Endothelial cell of umbilical vein (primary cell): ENCODE results near the gene BLM. TPM values are rescaled to one million over a fixed set of nuclear protein-coding genes. Genes with fewer than 3 reads are reported as not detected.
A peak's percentile ranks its signal among the peaks of the same experiment; 100 is the strongest.

Source experiments
- BruUV-seq: library from RNA; stranded (reverse); fragments of 400-500 nt; replicated peaks from 2 replicates; lab custom pipeline; 2021; lab: Mats Ljungman, UMichigan
- CTCF ChIA-PET: fragments of 300-600, 350-600 bp; sonication (Branson Sonifier 250); formaldehyde crosslinking; loops from one replicate; lab custom pipeline; 2021; ENCODE audit warnings: antibody characterized with exemption, inconsistent platforms; lab: Charles Lee
- POLR2A ChIA-PET: fragments of 300-600, 350-600 bp; sonication (Branson Sonifier 250); formaldehyde crosslinking; loops from one replicate; lab custom pipeline; 2021; ENCODE audit warnings: antibody characterized with exemption, inconsistent platforms; lab: Charles Lee
- DNase-seq: peaks from one replicate; pipeline ENCODE4 v3.0.0-alpha.2; 2011; ENCODE audit warnings: low read depth, low spot score
- FAIRE-seq: peaks from 2 replicates; lab custom pipeline; 2011; peaks lifted over from hg19 to GRCh38; lab: Jason Lieb, UNC
- H2AFZ ChIP-seq: 2 replicates; pipeline ENCODE4 v1.6.0; 2012; ENCODE audit warnings: low read depth, low read length, control low read depth, inconsistent platforms
- H3K27ac ChIP-seq: 2 replicates; pipeline ENCODE4 v1.5.1; 2011; ENCODE audit warnings: low read depth, mild to moderate bottlenecking, control low read depth, low read length, moderate library complexity; ENCODE audit not compliant: insufficient read depth
- H3K27me3 ChIP-seq, 2 experiments: 2 replicates each; pipeline versions ENCODE4 v1.6.0 to v1.6.1; 2011; ENCODE audit warnings: low read length in 2 of 2, mixed read lengths in 1 of 2; ENCODE audit not compliant: control insufficient read depth in 2 of 2, insufficient read depth in 2 of 2
- H3K36me3 ChIP-seq, 2 experiments: 2 replicates in 1 of 2; 3 replicates in 1 of 2; pipeline ENCODE4 v1.5.1; 2011; ENCODE audit warnings: low read length in 2 of 2, mild to moderate bottlenecking in 1 of 2, moderate library complexity in 1 of 2; ENCODE audit not compliant: control insufficient read depth in 2 of 2, insufficient read depth in 2 of 2; ENCODE audit errors: extremely low read depth in 1 of 2
- H3K4me1 ChIP-seq: 3 replicates; pipeline ENCODE4 v1.5.1; 2011; ENCODE audit warnings: mild to moderate bottlenecking, low read length; ENCODE audit not compliant: control insufficient read depth, insufficient read depth; ENCODE audit errors: extremely low read depth
- H3K4me2 ChIP-seq: 2 replicates; pipeline ENCODE4 v1.6.1; 2011; ENCODE audit warnings: low read length, control low read depth, mixed read lengths; ENCODE audit not compliant: insufficient read depth
- H3K4me3 ChIP-seq, 3 experiments: fragments of 200-600 bp in 1 of 3; sonication (generic), shearing (Covaris generic) in 1 of 3; replicated peaks in 1 of 3; 2 replicates each; pipeline ENCODE4 v1.5.1; 2011 to 2016; ENCODE audit warnings: control low read depth in 3 of 3, low read length in 3 of 3, mild to moderate bottlenecking in 2 of 3, inconsistent platforms in 1 of 3, low read depth in 1 of 3, moderate library complexity in 1 of 3; ENCODE audit not compliant: insufficient read depth in 1 of 3
- H3K79me2 ChIP-seq: 2 replicates; pipeline ENCODE4 v1.6.0; 2012; ENCODE audit warnings: low read length, inconsistent platforms; ENCODE audit not compliant: control insufficient read depth, insufficient read depth
- H3K9ac ChIP-seq: replicated peaks from 2 replicates; pipeline ENCODE3; 2011; ENCODE audit warnings: low read length, control low read depth; ENCODE audit not compliant: insufficient read depth; ENCODE audit errors: extremely low read depth
- H3K9me1 ChIP-seq: replicated peaks from 3 replicates; pipeline ENCODE4 v1.6.0; 2011; ENCODE audit warnings: mild to moderate bottlenecking, low read length; ENCODE audit not compliant: control insufficient read depth, insufficient read depth; ENCODE audit errors: extremely low read depth
- H3K9me3 ChIP-seq: replicated peaks from 2 replicates; pipeline ENCODE4 v1.5.1; 2012; ENCODE audit warnings: low read length, inconsistent platforms; ENCODE audit not compliant: control insufficient read depth, insufficient read depth
- H4K20me1 ChIP-seq: replicated peaks from 2 replicates; pipeline ENCODE3; 2011; ENCODE audit warnings: mild to moderate bottlenecking, low read length; ENCODE audit not compliant: control insufficient read depth, insufficient read depth; ENCODE audit errors: extremely low read depth
- CTCF ChIP-seq, 2 donors: IDR thresholded peaks; 1 replicate in 1 of 2; 2 replicates in 1 of 2; pipeline ENCODE4 v1.5.1; 2011; ENCODE audit warnings: low read length in 2 of 2, mild to moderate bottlenecking in 2 of 2, moderate library complexity in 2 of 2, control low read depth in 1 of 2, inconsistent platforms in 1 of 2, low read depth in 1 of 2; ENCODE audit not compliant: insufficient read depth in 1 of 2; ENCODE audit errors: extremely low read depth in 1 of 2
- EZH2 ChIP-seq: IDR thresholded peaks from 2 replicates; pipeline ENCODE4 v1.6.1; 2012; ENCODE audit warnings: borderline replicate concordance, low read depth, mild to moderate bottlenecking, moderate library complexity, low read length, inconsistent platforms; ENCODE audit not compliant: severe bottlenecking
- FOS ChIP-seq: IDR thresholded peaks from 2 replicates; pipeline ENCODE4 v1.6.1; 2011; ENCODE audit warnings: mild to moderate bottlenecking, low read length, moderate library complexity, borderline replicate concordance; ENCODE audit not compliant: insufficient read depth
- GATA2 ChIP-seq: IDR thresholded peaks from 2 replicates; pipeline ENCODE4 v1.7.0; 2011; ENCODE audit warnings: low read depth, mild to moderate bottlenecking, moderate library complexity, mixed read lengths, low read length; ENCODE audit not compliant: insufficient read length, insufficient read depth
- POLR2A ChIP-seq: IDR thresholded peaks from 2 replicates; pipeline ENCODE4 v1.6.1; 2012; ENCODE audit warnings: low read depth, mild to moderate bottlenecking, control low read depth, low read length
- POLR2AphosphoS5 ChIP-seq: IDR thresholded peaks from 2 replicates; pipeline ENCODE4 v1.6.1; 2012; ENCODE audit warnings: low read depth, mild to moderate bottlenecking, control low read depth, low read length, moderate library complexity; ENCODE audit not compliant: insufficient read depth
- dilution Hi-C: fragments of 300-500 bp; cut with MboI; formaldehyde crosslinking; loops from one replicate; pipeline ENCODE4 v1.15.0; 2019; ENCODE audit warnings: low sequenced_read_pairs; ENCODE audit not compliant: extremely low pct_ligation_motif_present
- intact Hi-C: fragments of 100-400 bp; cut with micrococcal nuclease; formaldehyde crosslinking; loops from one replicate; pipeline ENCODE4 v1.10.0; 2022
- polyA plus RNA-seq, 4 experiments: library from polyadenylated mRNA; depleted of rRNA in 3 of 4; stranded (reverse) in 3 of 4; unstranded in 1 of 4; fragments of >200 nt; gene quantifications; 2 replicates each; pipeline versions ENCODE4 v1.2.1 to v1.2.3, GENCODE V29; 2011 to 2012; ENCODE audit warnings: missing spikeins in 1 of 4
- total RNA-seq: library from RNA; stranded (reverse); gene quantifications from 2 replicates; pipeline ENCODE4 v1.2.3, GENCODE V29; 2021

BLM gene
- total and polyA plus RNA-seq, 2 donors (not counting 3 experiments of a cell fraction or from before 2014, with no cell fraction given) = 3.8 to 17.3 TPM

GRCh38 chr15:90787881-90788280 is 70.7 kb downstream of the BLM start:
- Histone ChIP-seq H3K4me3 (no peak overlapping the region), H2AFZ (no peak overlapping the region), H3K4me2 (peak overlapping the region; percentile 8), H4K20me1 (no peaks in the 10 kb centered on the region), H3K9me3 (no peaks in the 10 kb centered on the region), H3K27ac (peak overlapping the region; percentile 40), H3K9ac (peak overlapping the region; percentile 15), H3K4me1 (peaks cover 10% of the 10 kb centered on the region), H3K27me3 (no peaks in the 10 kb centered on the region), H3K79me2 (no peaks in the 10 kb centered on the region), H3K9me1 (no peaks in the 10 kb centered on the region), H3K36me3 (no peaks in the 10 kb centered on the region)
- ChIA-PET POLR2A (no interaction called here), CTCF (interaction anchor here (0.9 to 1.6 kb wide), 2 partner anchors 10 to 140 kb away, joined by 3 to 6 read pairs; no protein-coding TSS in a partner anchor)
- no peak for TF ChIP-seq EZH2
- peak; percentile 32 for TF ChIP-seq FOS
- TF ChIP-seq POLR2AphosphoS5 = no peak
- intact Hi-C loops = loop anchor here (10.0 kb wide), 1 partner anchor 133 kb away; no protein-coding TSS in a partner anchor
- FAIRE-seq (peak; percentile 15), DNase-seq (peak; percentile 70)
- no TSS peak for BruUV-seq
- dilution Hi-C loops = no loop called here

GRCh38 chr15:90789462-90789861 is 72.3 kb downstream of the BLM start:
- FAIRE-seq (no peak), DNase-seq (no peak)
- no peak for TF ChIP-seq CTCF (IDR thresholded peaks at IDR 0.05; ENCODE audit: extremely low read depth in 1 of 2, insufficient read depth in 1 of 2, low read depth in 1 of 2, low read length in 2 of 2)
- TF ChIP-seq FOS = no peak
- no peak for TF ChIP-seq EZH2
- no peak for TF ChIP-seq GATA2
- TF ChIP-seq POLR2A = no peak
- Histone ChIP-seq H3K9me3 (no peaks in the 10 kb centered on the region), H3K9ac (no peak overlapping the region), H2AFZ (no peak overlapping the region), H3K4me3 (no peak overlapping the region), H3K27ac (no peak overlapping the region), H3K36me3 (no peaks in the 10 kb centered on the region), H4K20me1 (no peaks in the 10 kb centered on the region), H3K79me2 (no peaks in the 10 kb centered on the region), H3K4me1 (peaks cover 10% of the 10 kb centered on the region), H3K9me1 (no peaks in the 10 kb centered on the region), H3K27me3 (no peaks in the 10 kb centered on the region), H3K4me2 (no peak overlapping the region)
- BruUV-seq = no TSS peak
- intact Hi-C loops = loop anchor here (10.0 kb wide), 1 partner anchor 135 kb away; no protein-coding TSS in a partner anchor
- POLR2A ChIA-PET = no interaction called here
- CTCF ChIA-PET = interaction anchor here (1.1 to 1.5 kb wide), 5 partner anchors 12 to 470 kb away, joined by 3 to 6 read pairs (median 3); no protein-coding TSS in a partner anchor
- dilution Hi-C loops = no loop called here
